ENCODE results near the gene PTPRCAP.
"Not testable (repeated sequence)": the region's sequence is repeated elsewhere in the genome, so short reads cannot be mapped to it uniquely, and the experiment has no call there.

PTPRCAP gene

GRCh38 chr11:67437082-67437808 is at the start of gene PTPRCAP:
TSS of gene PTPRCAP (minus strand) at chr11:67437682. CDS start at chr11:67437619, 63 bp downstream.
- DNase-seq, result peak; percentile 92

GRCh38 chr11:67486481-67487195 is 49.2 kb upstream of the PTPRCAP start:
- no peak for DNase-seq

- peak; percentile 62 for DNase-seq
These were observed 48.4 kb upstream of the PTPRCAP start for GRCh38 chr11:67485873-67486361.

GRCh38 chr11:67484847-67485311 is 47.4 kb upstream of the PTPRCAP start:
- peak; percentile 65 for DNase-seq

- peak; percentile 61 for DNase-seq
These were observed 46.6 kb upstream of the PTPRCAP start for GRCh38 chr11:67483831-67484665.

GRCh38 chr11:67482827-67483798 is 45.6 kb upstream of the PTPRCAP start, which contains the start of gene AIP:
TSS of gene AIP (plus strand) at chr11:67483026. CDS start at chr11:67483159, 133 bp downstream.
- DNase-seq, result peak; percentile 97

- peak; percentile 22 for DNase-seq
These were observed 44.9 kb upstream of the PTPRCAP start for GRCh38 chr11:67482275-67482826.

GRCh38 chr11:67477344-67478050 is 40.0 kb upstream of the PTPRCAP start:
- not testable (repeated sequence) for DNase-seq

GRCh38 chr11:67476692-67477091 is 39.2 kb upstream of the PTPRCAP start:
- DNase-seq, result not testable (repeated sequence)

- no peak for DNase-seq
These were observed 35.4 kb upstream of the PTPRCAP start for GRCh38 chr11:67472882-67473281.

- DNase-seq, result no peak
These were observed 33.0 kb upstream of the PTPRCAP start for GRCh38 chr11:67470337-67471002.

- no peak for DNase-seq
These were observed 32.0 kb upstream of the PTPRCAP start for GRCh38 chr11:67469508-67469811.

- peak; percentile 93 for DNase-seq
These were observed 31.5 kb upstream of the PTPRCAP start, which contains the start of gene TMEM134 for GRCh38 chr11:67468759-67469507. TSS of gene TMEM134 (minus strand) at chr11:67469251. CDS start at chr11:67469192, 59 bp downstream.

- DNase-seq, result peak; percentile 31
These were observed 30.9 kb upstream of the PTPRCAP start for GRCh38 chr11:67468456-67468758.

GRCh38 chr11:67468056-67468455 is 30.6 kb upstream of the PTPRCAP start:
- DNase-seq, result peak; percentile 37

- DNase-seq, result no peak
These were observed 29.7 kb upstream of the PTPRCAP start for GRCh38 chr11:67466962-67467771.

- no peak for DNase-seq
These were observed 28.9 kb upstream of the PTPRCAP start for GRCh38 chr11:67466367-67466766.

- not testable (repeated sequence) for DNase-seq
These were observed 28.0 kb upstream of the PTPRCAP start for GRCh38 chr11:67465530-67465929.

- no peak for DNase-seq
These were observed 27.7 kb upstream of the PTPRCAP start for GRCh38 chr11:67465189-67465510.
